OCI-LY7 (cell line): ENCODE results near the gene OGFR.

Source experiments
- EZH2phosphoT487 ChIP-seq: fragments of 200-600 bp; sonication (generic); IDR thresholded peaks from 2 replicates; pipeline ENCODE4 v1.6.1; 2018; ENCODE audit warnings: low read depth, borderline replicate concordance, mild to moderate bottlenecking, mixed run types, antibody characterized with exemption, low read length, moderate library complexity, mixed read lengths
- TF ChIP-seq, protein P1 (sequence below): fragments of 200-600 bp; sonication (generic); conservative IDR thresholded peaks from 2 replicates; pipeline ENCODE4 v1.5.1; 2014; ENCODE audit warnings: mild to moderate bottlenecking, antibody characterized with exemption, low read length, moderate library complexity, mixed read lengths

DNA sequence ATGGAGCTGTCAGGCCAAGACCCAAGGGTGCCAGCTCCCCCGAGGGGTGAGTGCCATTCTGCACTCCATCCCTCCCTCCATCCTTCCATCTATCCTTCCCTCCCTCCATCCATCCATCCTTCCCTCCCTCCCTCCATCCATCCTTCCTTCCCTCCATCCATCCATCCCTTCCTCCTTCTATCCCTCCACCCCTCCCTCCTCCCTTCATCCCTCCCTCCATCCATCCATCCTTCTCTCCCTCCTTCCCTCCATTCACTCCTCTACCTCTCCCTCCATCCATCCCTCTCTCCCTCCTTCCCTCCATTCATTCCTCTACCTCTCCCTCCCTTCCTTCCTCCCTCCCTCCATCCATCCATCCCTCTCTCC is 49.7 kb upstream of the OGFR start:
- TF ChIP-seq, protein P1, sequence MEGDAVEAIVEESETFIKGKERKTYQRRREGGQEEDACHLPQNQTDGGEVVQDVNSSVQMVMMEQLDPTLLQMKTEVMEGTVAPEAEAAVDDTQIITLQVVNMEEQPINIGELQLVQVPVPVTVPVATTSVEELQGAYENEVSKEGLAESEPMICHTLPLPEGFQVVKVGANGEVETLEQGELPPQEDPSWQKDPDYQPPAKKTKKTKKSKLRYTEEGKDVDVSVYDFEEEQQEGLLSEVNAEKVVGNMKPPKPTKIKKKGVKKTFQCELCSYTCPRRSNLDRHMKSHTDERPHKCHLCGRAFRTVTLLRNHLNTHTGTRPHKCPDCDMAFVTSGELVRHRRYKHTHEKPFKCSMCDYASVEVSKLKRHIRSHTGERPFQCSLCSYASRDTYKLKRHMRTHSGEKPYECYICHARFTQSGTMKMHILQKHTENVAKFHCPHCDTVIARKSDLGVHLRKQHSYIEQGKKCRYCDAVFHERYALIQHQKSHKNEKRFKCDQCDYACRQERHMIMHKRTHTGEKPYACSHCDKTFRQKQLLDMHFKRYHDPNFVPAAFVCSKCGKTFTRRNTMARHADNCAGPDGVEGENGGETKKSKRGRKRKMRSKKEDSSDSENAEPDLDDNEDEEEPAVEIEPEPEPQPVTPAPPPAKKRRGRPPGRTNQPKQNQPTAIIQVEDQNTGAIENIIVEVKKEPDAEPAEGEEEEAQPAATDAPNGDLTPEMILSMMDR = no peak
- no peak for TF ChIP-seq EZH2phosphoT487
